CD4-positive, alpha-beta T cell treated with Interleukin-1 beta for 1 hour (primary cell): ENCODE data around the gene PRSS3.
"Not testable (repeated sequence)": the region's sequence is repeated elsewhere in the genome, so short reads cannot be mapped to it uniquely, and the experiment has no call there.

Experiments
- DNase-seq, 2 donors: peaks; one replicate each; pipeline ENCODE4 v3.0.0-alpha.2; 2020 to 2022

Gene PRSS3

DNA sequence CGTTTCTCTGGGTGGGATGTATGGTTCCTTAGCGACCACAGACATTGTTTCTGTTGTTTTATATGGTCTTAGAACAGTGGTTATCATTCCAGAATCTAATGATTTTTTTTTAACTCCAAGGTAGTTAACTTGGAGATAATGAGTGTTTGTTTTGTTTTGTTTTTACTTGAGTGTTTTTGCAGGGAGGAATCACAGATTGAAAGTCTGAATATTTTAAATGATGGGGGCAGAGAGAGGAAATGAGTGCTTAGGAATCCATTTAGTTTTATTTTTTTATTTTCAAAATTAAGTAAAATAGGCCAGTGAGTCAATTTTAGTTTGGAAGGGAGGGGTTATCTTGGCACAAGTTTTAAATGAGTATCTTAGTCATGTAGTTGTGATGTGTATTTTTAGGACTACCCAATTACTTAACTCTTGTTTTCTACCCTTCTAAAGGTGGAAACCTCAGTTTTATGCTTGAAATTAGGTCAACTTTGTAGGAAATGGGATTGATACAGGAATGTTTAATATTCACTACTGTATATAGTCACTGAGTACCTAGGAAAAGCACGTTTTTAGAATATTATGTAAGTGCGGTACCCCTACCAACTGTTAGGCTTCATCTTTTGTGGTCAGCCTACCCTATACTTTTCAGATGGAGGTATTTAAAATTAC, 23.6 kb downstream of the PRSS3 start:
- peak in 1 of 2 donors; percentile 8 for DNase-seq

DNA sequence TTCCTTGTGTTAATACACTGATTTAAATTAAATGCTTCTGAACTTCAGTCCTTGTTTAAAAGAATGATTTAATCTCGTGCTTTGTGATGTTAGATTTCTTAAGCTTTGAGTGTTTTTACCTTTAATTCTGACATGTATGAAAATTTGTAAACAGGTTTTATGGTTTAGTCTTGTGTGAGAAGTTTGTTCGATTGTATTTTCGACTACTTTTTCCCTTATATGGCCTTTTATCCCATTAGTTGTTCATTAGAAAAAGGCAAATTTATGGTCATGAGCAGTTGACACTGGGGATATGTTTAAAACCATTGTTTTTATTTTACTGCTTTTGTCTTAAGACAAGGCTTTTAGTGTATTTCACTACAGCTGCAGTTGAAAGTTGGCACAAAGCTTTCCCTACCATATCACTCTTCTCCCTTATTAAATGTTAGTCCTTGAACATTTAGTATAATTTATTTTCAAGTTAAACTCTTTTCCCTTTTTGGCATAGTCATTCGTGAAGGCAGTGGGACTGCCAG, 24.9 kb downstream of the PRSS3 start:
- DNase-seq: no peak

DNA sequence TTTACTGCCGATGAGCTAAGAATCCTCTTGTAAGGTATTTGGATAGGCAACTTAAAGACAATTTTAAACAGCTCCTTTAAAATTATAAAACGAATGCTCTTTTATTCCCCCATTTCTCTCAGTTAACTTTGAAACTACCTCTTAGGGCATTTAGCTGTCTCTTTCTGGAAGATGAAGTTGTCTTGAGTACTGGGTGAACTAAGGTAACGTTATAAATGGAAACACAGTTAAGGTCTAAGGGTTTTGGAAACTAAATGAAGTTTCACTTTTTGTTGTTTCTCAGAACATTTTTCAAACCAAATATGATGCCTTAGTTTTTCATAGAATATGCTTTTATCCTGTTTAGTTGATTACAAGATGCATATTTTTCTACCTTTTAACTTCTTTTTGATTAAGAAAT, 28.4 kb downstream of the PRSS3 start:
- no peak for DNase-seq

DNA sequence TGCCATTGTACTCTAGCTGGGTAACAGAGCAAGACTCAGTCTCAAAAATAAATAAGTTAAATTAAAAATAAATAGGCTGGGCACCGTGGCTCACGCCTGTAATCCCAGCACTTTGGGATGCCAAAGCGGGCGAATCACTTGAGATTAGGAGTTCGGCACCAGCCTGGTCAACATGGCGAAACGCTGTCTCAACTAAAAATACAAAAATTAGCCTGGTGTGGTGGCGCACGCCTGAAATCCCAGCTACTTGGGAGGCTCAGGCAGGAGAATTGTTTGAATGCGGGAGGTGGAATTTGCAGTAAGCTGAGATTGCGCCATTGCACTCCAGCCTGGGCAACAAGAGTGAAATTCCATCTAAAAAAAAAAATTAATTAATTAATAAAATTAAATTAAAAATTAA, 31.9 kb downstream of the PRSS3 start:
- not testable (repeated sequence) for DNase-seq

DNA sequence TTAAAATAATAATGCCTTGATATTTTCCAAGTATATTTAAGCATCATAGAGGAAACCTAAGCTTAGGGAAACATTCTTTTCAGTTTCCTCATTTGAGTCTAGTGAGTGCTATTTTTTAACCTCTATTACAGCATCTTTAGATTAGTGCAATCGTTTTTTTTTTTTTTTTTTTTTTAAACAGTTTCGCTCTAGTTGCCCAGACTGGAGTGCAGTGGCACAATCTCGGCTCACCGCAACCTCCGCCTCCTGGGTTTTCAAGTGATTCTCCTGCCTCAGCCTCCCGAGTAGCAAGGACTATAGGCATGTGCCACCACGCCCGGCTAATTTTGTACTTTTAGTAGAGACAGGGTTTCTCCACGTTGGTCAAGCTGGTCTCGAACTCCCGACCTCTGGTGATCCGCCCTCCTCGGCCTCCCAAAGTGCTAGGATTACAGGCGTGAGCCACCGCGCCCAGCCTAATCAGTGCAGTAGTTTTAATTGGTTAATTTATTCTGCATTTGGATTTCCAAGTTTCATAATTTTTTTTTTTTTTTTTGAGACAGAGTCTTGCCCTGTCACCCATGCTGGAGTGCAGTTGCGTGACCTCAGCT, 34.4 kb downstream of the PRSS3 start:
- DNase-seq: not testable (repeated sequence)

DNA sequence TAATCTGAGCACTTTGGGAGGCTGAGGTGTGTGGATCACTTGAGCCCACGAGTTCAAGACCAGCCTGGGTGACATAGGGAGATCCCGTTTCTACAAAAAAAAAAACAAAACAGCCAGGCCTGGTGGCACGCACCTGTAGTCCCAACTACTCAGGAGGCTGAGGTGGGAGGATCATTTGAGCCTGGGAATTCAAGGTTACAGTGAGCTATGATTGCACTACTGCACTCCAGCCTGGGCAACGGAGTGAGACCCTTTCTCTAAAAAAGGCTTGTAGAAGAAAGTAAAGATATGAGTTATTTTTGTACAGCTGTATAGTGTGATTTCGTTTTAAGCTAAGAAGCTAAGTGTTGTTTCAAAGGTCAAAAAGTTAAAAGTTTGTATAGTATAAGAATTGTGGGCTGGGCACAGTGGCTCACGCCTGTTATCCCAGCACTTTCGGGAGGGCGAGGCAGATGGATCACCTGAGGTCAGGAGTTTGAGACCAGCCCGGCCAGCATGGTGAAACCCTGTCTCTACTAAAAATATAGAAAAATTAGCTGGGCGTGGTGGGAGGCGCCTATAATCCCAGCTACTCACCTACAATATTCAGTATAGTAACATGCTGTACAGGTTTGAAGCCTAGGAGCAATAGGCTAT, 40.4 kb downstream of the PRSS3 start:
- no peak for DNase-seq

DNA sequence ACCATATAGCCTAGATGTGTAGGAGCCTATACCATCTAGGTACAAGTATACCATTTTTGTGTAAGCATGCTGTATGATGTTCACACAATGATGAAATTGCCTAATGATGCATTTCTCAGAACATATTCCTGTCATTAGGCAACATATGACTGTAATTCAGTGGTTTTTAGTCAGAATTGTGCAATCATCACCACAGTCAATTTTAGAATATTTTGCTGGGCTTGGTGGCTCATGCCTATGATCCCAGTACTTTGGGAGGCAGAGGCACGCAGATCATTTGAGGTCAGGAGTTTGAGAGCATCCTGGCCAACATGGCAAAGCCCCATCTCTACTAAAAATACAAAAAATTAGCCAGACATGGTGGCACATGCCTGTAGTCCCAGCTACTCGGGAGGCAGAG, 40.9 kb downstream of the PRSS3 start:
- DNase-seq: not testable (repeated sequence)

DNA sequence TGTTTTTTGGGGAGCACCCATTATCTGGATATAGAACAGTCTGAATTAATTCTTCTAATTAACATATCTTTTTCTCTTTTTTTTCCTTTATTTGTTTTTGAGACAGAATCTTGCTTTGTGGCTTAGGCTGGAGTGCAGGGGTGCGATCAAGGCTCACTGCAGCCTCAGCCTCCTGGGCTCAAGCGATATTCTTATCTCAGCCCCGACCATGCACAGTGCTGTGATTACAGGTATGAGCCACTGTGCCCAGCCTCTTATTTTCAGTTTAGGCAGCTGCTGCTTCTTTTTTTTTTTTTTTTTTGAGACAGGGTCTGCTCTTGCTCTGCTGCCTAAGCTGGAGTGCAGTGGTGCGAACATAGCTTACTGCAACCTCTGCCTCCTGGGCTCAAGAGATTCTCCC, 41.8 kb downstream of the PRSS3 start:
- no peak for DNase-seq

DNA sequence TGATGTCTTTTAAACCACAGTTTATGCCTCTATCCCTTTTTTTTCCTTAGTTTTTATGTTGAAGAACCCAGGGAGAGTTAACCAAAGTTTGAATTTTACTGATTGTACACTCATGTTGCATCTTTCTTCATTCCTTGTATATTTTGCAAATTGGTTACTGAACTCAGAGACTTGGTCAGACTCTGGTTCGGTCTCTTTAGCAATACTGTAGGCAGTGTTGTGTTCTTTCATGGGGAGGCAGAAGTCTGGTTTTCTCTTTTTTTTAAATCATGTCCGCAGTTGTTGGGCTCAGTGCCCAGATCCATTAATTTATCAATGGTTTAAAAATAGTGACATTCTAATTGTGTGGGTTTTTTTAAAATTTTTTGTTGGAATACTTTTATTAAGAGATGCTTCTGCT, 45.0 kb downstream of the PRSS3 start:
- DNase-seq: no peak

DNA sequence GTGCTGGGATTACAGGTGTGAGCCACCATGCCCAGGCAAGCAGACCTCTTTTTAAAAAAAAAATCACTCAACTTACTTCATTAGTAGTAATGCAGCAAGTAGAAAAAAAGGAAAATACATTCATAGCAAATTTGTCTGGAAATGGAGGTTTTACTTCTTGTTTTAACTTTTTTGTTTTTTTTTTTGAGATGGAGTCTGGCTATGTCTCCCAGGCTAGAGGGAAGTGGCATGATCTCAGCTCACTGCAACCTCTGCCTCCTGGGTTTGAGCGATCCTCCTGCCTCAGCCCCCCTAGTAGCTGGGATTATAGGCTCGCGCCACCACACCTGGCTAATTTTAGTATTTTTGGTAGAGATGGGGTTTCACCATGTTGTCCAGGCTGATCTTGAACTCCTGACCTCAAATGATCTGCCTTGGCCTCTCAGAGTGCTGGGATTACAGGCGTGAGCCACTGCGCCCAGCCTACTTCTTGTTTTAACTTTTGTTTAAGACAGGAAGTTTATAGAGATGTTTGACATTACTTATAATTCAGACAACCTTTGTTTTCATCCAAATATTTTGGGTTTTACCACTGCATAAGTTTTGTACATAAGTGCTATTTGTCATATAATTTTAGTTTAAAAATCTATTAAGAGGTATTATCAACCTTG, 48.1 kb downstream of the PRSS3 start:
- DNase-seq: peak in 1 of 2 donors; percentile 9

DNA sequence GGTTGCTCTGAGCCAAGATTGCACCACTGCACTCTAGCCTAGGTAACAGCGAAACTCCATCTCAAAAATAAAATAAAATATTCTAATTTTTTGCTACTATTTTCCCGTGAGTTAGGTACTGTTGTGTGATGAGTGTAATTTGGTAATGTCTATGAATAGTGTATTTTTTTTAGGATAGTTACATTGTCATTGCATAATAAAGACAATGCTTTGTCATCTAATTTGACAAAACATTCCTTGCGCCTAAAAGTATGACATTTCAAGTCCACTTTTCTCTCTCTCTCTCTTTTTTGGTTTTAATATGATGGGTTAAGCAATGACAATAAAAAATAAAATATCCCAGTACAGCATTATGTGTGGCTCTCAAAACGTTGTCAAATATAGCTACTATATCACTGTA, 50.9 kb downstream of the PRSS3 start:
- DNase-seq: no peak

DNA sequence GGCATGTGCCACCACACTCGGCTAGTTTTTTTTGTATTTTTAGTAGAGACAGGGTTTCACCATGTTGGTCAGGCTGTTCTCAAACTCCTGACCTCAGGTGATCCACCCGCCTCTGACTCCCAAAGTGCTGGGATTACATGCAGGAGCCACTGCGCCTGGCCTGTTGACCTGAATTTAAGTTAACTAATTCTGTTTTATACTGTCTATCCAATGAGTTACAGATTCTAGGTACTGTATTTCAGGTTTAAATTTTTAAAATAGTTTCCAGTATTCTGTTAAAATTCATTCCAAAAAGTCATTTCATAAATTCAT, 52.5 kb downstream of the PRSS3 start:
- DNase-seq: not testable (repeated sequence)
